ENCODE data around the gene CNOT4.

CNOT4 gene

DNA sequence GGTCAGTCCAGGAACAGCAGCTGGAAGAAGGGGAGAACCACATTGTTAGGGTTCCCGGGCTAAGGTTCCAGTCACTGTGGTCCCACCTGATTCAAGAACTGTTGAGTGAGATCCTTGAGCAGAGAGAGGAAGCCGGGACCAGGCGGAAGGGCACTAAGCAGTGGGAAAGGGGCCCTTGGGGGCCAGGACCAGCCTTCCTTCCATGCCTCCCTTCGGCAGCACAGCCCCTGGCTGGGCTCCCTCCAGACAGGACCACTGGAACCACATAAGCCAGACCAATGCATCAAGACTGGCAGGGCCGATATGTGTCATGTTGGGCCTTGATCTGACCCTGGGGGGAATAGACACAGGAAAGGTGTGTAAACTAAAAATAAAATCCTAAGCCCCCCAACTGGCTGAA, 172.4 kb downstream of the CNOT4 start:
- no peak overlapping the region for H3K27ac ChIP-seq
- no peak for TF ChIP-seq ZFX (IDR thresholded peaks at IDR 0.05)
- TF ChIP-seq, protein P1, sequence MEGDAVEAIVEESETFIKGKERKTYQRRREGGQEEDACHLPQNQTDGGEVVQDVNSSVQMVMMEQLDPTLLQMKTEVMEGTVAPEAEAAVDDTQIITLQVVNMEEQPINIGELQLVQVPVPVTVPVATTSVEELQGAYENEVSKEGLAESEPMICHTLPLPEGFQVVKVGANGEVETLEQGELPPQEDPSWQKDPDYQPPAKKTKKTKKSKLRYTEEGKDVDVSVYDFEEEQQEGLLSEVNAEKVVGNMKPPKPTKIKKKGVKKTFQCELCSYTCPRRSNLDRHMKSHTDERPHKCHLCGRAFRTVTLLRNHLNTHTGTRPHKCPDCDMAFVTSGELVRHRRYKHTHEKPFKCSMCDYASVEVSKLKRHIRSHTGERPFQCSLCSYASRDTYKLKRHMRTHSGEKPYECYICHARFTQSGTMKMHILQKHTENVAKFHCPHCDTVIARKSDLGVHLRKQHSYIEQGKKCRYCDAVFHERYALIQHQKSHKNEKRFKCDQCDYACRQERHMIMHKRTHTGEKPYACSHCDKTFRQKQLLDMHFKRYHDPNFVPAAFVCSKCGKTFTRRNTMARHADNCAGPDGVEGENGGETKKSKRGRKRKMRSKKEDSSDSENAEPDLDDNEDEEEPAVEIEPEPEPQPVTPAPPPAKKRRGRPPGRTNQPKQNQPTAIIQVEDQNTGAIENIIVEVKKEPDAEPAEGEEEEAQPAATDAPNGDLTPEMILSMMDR (conservative IDR thresholded peaks at IDR 0.05): no peak

DNA sequence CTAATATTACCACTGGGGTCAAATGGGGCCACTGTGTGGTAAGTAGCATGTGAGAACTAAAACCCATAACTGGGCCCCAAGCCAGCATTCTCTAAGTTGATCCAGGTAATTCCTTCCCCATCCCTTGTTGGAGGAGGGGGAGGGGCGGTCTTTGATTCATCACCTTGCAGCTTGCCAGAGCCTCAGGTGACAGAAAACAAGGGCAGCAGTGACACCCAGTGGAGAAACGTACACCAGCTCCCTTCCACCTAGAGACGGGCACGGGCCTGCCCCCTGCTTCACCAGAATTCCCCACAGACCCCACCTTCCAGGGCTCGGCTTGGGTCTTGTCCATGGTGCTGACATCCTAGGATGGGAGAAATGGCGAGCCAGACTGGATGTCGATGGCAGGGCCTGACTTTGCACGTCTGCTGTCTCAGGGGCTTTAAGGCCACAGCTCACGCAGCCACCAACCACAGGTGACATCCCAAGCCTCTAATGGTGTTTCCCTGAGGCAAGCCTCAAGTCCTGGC, 174.2 kb downstream of the CNOT4 start:
- H3K27ac ChIP-seq: no peak overlapping the region
- TF ChIP-seq, protein P1 (conservative IDR thresholded peaks at IDR 0.05): peak; percentile 72
- no peak for TF ChIP-seq ZFX (IDR thresholded peaks at IDR 0.05)

DNA sequence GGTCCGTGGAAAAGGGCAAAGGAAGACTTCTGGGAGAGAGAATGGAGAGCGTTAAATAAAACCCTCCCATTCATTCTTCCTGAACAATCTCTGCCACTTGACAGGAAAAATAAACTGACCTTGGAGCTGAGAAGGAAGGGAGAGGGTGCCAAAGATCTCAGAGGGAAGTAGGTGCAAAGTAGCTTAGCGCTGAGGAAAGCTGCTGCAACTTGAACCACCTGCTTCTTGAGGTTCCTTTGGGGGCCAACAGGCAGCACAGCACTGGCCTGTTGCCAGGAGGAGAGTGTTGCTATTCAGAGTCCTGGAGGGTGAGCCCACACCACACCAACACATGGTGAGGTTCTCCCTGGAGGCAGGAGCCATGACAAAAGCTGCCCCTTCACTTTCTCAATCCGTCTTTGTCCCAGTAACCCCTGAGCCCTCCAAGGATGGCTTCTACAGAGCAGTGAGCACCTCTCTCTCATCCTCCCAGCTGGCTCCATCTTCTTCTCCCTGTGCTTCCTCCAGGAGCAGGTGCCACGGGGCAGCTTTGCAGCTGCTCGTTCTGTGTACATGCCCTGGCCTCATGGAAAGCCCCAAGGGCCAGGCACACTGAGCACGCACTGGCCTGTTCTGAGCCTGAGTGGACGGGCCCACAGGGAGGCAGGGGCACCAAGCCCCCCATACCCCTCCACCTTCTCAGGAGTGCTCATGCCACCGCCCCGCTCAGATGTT, 174.9 kb downstream of the CNOT4 start:
- no peak for TF ChIP-seq ZFX (IDR thresholded peaks at IDR 0.05)
- TF ChIP-seq, protein P1 (conservative IDR thresholded peaks at IDR 0.05): no peak
- H3K27ac ChIP-seq: no peak overlapping the region

DNA sequence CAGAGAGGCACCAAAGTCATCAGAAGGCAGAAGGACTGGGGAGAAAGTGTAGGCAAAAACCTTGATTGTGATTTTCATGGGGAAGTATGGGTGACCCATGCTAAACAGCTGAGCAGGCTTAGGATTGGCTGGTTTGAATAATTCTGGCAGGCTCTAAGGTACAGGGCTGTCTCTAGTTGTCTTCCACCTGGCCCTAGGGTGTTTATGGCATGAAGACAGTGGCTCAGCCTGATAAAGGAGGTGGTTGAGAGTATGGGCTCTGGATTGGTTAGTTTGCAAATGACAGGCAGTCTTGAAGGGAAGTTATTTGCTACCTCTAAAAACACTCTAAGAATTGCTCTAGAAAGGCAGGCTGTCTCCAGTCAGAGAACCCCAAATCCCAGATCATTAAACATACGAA, 176.0 kb downstream of the CNOT4 start:
- H3K27ac ChIP-seq: no peak overlapping the region
- TF ChIP-seq, protein P1 (conservative IDR thresholded peaks at IDR 0.05): no peak
- no peak for TF ChIP-seq ZFX (IDR thresholded peaks at IDR 0.05)

DNA sequence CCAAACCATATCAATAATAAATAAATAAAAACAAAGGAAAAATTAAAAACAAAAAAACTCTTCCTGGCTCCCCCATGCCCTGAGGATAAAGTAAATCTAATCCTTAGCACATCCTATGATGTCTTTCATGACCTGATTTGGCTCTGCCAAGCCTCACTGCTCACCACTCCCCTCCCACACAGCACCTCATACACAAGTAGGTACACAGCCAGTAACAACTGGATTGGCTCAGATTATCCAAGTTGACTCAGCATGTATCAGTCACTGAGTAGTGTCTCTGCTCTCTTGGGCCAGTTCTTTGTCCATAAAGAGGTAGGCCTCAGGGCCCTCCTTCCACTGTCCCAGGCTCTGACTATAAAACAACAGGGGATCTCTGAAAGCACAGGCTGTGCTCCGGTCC, 176.7 kb downstream of the CNOT4 start:
- H3K27ac ChIP-seq: no peak overlapping the region
- no peak for TF ChIP-seq ZFX (IDR thresholded peaks at IDR 0.05)
- TF ChIP-seq, protein P1 (conservative IDR thresholded peaks at IDR 0.05): no peak

DNA sequence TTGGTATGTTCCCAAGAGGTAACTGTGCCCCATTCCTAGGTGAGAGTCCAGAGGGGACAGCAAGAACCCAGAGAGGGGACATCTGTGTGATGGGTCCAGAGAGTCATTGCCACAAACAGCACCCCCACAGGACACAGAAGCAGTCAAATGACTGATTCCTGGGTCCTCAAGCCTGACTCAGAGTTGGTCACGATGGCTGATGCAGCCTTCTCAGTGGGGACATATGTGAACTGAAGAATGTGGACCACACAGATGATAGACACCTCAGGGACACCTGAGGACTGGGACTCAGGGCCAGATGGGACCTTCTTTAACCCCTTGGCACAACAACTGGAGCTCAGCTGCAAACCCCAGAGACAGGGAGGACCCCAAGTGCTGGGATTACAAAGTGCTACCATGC, 179.8 kb downstream of the CNOT4 start:
- no peak overlapping the region for H3K27ac ChIP-seq
- TF ChIP-seq, protein P1 (conservative IDR thresholded peaks at IDR 0.05): no peak
- TF ChIP-seq ZFX (IDR thresholded peaks at IDR 0.05): no peak

DNA sequence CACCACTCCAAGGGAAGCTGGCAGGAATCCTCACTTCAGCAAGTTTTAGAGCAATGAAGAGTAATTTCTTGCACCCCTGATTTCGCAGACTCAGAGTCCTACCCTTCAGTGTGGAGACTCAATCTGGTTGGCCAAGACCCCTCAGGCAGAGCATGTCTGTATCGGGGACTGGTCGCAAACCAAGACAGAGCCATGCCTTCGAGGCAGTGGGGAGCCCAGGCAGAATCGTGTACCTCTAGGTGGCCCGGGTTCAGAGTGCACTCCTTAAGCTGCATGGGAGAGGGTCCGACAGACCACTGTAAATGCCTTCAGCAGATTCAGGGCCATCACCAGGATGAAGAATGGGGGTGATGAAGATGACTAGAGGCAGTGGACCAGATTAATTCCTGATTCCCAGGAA, 181.4 kb downstream of the CNOT4 start:
- no peak for TF ChIP-seq ZFX (IDR thresholded peaks at IDR 0.05)
- TF ChIP-seq, protein P1 (conservative IDR thresholded peaks at IDR 0.05): no peak
- no peak overlapping the region for H3K27ac ChIP-seq
